ENCODE results near the gene CCNE1. TPM values are rescaled to one million over a fixed set of nuclear protein-coding genes. Genes with fewer than 3 reads are reported as not detected.

The CCNE1 gene
- total RNA-seq, 2 experiments from 2014 or later = 29.3 to 29.7 TPM

DNA sequence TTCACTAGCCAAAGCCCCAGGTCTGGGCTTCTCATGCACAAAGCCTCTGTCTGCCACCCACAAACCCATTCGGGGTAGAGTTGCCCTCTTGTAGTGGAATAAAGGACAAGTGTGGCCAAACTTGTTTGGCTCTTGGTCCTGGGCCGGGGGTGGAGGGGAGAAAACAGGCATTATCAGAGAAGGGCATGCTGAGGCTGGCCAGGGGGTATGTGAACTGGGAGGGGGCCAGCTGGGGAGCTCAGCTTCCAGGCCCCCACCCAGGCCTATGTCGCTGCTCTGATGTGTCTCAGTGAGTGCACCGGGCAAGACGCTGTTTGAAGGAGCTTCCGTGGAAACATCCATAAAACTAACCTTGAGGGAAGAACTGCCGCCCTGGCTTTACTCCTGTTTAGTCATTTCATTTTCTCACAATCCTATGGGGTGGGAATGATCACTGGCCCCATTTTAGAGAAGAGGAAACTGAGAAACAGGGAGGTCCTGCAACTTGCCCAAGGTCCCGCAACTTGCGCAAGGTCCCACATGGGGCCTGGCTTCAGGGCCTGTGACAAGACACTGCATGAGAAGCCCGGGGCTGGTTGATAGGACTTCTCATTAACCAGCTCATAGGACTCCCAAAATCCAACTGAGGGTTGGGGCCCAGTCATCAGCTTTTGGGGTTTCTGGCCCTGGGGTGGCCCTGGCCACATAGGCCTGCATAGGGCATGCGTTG is 30.8 kb downstream of the CCNE1 start:
- CTCF ChIA-PET = interaction anchor here (0.6 to 1.4 kb wide), 2 partner anchors 65 to 111 kb away, joined by 3 read pairs; no protein-coding TSS in a partner anchor
- peaks cover 21% of the 10 kb centered on the region for H3K4me1 Mint-ChIP-seq (ENCODE audit: low read depth)
- H3K27me3 Mint-ChIP-seq = no peaks in the 10 kb centered on the region
- intact Hi-C loops (cut with micrococcal nuclease) = no loop called here
- POLR2A ChIA-PET = no interaction called here
- no peak overlapping the region for H3K27ac Mint-ChIP-seq
- no peaks in the 10 kb centered on the region for H3K9me3 Mint-ChIP-seq
- no peak for DNase-seq
- no peak overlapping the region for H3K4me3 Mint-ChIP-seq
- no peaks in the 10 kb centered on the region for H3K36me3 Mint-ChIP-seq

DNA sequence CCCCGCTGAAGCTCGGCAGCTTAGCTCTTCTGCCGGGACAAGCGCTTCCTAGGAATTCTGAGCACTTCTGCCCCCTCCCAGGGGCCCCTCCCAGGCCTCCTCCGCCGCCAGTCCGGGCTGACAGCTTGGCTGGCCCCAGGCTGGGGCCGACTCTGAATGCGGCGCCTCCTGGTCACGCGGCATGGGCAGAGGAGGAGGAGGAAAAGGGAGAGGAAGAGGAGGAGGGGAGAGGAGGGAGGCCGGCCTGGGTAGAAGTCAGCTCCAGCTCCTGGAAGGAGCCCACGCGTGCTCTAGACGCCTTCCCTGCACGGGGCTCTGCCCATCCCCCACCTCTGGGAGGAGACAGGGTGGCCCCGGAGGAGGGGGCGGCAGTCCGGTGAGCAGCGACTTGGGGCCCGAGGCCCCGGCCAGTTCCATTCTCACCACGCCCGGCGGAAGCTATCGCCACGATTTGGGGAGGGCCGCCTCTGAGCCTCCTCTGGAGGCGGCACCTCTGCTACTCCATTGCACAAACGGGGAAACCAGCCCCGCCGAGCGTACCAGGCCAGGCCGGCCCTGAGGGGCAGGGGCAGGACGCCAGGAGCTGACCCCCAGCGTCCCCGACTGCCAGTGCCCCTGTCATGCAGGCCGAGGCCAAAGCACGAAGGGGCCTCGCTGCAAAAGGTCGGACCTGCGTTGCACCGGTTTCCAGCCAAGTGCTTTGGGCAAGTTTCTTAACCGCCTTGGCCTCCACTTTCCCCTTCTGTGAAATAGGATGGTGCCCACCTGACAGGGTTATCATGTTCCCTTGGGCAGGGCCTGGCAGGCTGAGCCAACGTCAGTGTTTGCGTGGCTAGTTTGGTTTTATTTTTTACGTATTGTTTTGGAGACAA is 31.6 kb downstream of the CCNE1 start:
- POLR2A ChIA-PET = interaction anchor here (0.9 kb wide), 1 partner anchor 30 kb away, joined by 3 read pairs; no protein-coding TSS in a partner anchor
- H3K4me3 Mint-ChIP-seq = peak overlapping the region; percentile 65

DNA sequence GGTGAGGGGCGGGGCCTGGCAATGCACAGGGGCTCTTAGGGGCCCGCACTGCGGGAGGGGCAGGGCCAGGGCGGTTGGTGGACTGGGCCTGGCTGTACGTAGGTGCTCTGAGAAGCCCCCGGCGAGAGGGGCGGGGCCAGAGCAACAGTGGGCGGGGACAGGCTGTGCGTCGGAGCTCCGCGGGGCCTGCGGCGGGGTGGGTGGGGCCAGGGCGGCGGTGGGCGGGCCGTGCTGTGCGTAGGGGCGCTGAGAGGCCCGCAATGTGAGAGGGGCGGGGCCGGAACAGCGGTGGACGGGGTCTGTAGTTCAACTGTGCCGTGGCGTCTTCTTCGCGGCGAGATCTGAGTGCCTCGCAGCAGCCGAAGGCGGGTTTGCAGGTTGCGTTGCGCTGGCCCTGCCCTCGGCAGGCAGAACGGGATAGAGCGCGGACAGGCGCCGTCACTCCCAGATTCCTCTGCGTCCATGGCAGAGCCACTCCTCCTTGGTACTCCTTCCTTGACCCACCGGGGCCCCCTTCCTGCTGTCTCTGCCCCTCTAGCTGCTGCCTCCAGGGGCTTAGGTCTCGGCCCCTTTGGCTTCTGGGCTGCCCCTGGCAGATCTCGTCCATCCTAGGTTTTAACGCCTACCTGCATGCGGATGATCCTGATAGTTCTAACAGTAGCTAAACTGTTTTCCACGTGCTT is 33.2 kb downstream of the CCNE1 start:
- H3K27me3 Mint-ChIP-seq = no peaks in the 10 kb centered on the region

More for the DNA sequence above, 31.6 kb downstream of the CCNE1 start:
- H3K4me1 Mint-ChIP-seq (ENCODE audit: low read depth) = peaks cover 14% of the 10 kb centered on the region
- DNase-seq = no peak
- no peaks in the 10 kb centered on the region for H3K9me3 Mint-ChIP-seq
- H3K27me3 Mint-ChIP-seq = no peaks in the 10 kb centered on the region
- H3K36me3 Mint-ChIP-seq = no peaks in the 10 kb centered on the region
- H3K27ac Mint-ChIP-seq = no peak overlapping the region
- intact Hi-C loops (cut with micrococcal nuclease) = loop anchor here (2.0 kb wide), 2 partner anchors 13 to 99 kb away; partner anchors contain the start of gene URI1
- CTCF ChIA-PET = interaction anchor here (0.6 to 2.2 kb wide), 5 partner anchors 15 to 112 kb away, joined by 3 to 11 read pairs (median 3); no protein-coding TSS in a partner anchor

DNA sequence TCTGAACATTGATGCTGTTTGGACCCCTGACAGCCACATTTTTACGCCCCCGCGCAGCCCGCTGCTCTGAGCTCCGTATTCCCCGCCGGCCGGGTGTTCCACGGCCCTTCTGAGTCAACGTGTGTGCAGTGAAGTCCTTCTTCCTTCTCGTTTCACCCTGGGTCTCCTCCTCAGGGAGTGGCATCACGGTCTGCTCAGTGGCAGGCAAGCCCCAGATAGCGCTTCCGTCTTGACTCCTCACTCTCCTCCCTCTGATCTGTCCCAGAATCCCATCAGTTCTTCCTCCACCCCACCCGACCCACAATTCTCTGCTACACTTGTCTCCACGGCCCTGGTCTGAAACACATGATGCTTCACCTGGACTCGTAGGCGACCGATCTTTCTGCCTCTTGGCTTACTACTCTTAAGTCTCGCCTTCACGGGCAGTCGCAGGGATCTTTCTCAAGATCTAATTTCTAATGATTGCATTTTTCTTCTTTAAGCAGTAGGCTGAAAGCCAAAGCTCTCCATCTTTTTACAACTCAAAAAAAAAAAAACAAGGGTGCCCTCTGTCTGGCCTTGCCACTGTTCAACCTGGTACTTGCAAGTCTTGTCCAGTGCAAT is 33.9 kb downstream of the CCNE1 start:
- CTCF ChIA-PET = interaction anchor here (0.8 to 2.2 kb wide), 7 partner anchors 8 to 129 kb away, joined by 3 to 11 read pairs (median 5); partner anchors contain the start of gene URI1
- no peaks in the 10 kb centered on the region for H3K36me3 Mint-ChIP-seq
- H3K27ac Mint-ChIP-seq = peak overlapping the region; percentile 85
- POLR2A ChIA-PET = interaction anchor here (0.9 kb wide), 1 partner anchor 130 kb away, joined by 4 read pairs; no protein-coding TSS in a partner anchor
- intact Hi-C loops (cut with micrococcal nuclease) = loop anchor here (1.0 to 2.0 kb wide), 5 partner anchors 8 to 97 kb away; partner anchors contain the start of genes CCNE1 and URI1
- peak overlapping the region; percentile 81 for H3K4me3 Mint-ChIP-seq
- peak; percentile 58 for DNase-seq
- no peaks in the 10 kb centered on the region for H3K27me3 Mint-ChIP-seq
- no peaks in the 10 kb centered on the region for H3K9me3 Mint-ChIP-seq
- H3K4me1 Mint-ChIP-seq (ENCODE audit: low read depth) = peaks cover 9% of the 10 kb centered on the region

More for the DNA sequence above, 33.2 kb downstream of the CCNE1 start:
- peaks cover 9% of the 10 kb centered on the region for H3K4me1 Mint-ChIP-seq (ENCODE audit: low read depth)
- H3K4me3 Mint-ChIP-seq = peak overlapping the region; percentile 81
- peak overlapping the region; percentile 85 for H3K27ac Mint-ChIP-seq
- POLR2A ChIA-PET = interaction anchor here (0.6 to 0.9 kb wide), 2 partner anchors 97 to 129 kb away, joined by 3 to 4 read pairs; partner anchors contain the start of gene URI1
- CTCF ChIA-PET = interaction anchor here (0.8 to 2.2 kb wide), 8 partner anchors 9 to 128 kb away, joined by 3 to 11 read pairs (median 4); partner anchors contain the start of gene URI1
- no peaks in the 10 kb centered on the region for H3K9me3 Mint-ChIP-seq
- no peaks in the 10 kb centered on the region for H3K36me3 Mint-ChIP-seq
- DNase-seq = peak; percentile 96
- intact Hi-C loops (cut with micrococcal nuclease) = loop anchor here (1.0 to 2.0 kb wide), 5 partner anchors 8 to 98 kb away; partner anchors contain the start of genes CCNE1 and URI1

DNA sequence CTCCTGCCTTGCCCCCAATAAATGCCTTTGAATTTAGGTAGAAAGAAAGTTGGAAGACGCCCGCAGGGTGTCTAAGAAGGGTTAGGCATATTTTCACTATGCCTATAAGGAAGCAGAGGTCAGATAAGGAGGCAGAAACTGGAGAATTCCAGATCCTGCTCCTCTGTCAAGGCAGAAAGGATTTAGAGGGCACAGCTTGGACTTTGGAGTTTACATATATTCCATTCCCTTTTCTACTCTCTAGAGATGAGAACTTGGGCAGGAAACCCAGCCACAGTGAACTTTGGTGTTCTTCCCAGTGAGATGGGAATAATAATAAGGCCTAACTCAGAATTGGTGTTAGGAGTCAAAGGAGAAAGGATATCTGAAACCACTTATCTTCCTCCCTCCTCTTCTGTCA is 37.4 kb downstream of the CCNE1 start:
- Mint-ChIP-seq H3K36me3 (no peaks in the 10 kb centered on the region), H3K27me3 (peaks cover 6% of the 10 kb centered on the region), H3K9me3 (no peaks in the 10 kb centered on the region), H3K27ac (no peak overlapping the region), H3K4me3 (no peak overlapping the region), H3K4me1 (ENCODE audit: low read depth) (peaks cover 22% of the 10 kb centered on the region)
- POLR2A ChIA-PET = no interaction called here
- DNase-seq = no peak
- CTCF ChIA-PET = interaction anchor here (2.0 kb wide), 1 partner anchor 9 kb away, joined by 11 read pairs; no protein-coding TSS in a partner anchor
- intact Hi-C loops (cut with micrococcal nuclease) = no loop called here

DNA sequence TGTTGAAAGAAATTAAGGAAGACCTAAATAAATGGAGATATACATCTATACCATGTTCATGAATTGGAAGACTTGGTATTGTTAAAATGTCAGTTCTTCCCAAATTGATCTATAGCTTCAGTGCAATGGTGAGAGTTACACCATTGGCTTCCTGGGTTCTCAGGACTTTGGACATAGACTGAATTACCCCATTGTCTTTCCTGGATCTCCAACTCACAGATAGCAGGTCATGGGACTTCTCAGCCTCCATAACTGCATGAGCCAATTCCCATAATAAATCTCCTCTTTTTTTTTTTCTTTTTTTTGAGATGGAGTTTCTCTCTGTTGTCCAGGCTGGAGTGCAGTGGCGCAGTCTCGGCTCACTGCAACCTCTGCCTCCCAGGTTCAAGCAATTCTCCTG is 38.7 kb downstream of the CCNE1 start:
- POLR2A ChIA-PET = no interaction called here
- CTCF ChIA-PET = interaction anchor here (0.7 kb wide), 1 partner anchor 354 kb away, joined by 3 read pairs; no protein-coding TSS in a partner anchor

DNA sequence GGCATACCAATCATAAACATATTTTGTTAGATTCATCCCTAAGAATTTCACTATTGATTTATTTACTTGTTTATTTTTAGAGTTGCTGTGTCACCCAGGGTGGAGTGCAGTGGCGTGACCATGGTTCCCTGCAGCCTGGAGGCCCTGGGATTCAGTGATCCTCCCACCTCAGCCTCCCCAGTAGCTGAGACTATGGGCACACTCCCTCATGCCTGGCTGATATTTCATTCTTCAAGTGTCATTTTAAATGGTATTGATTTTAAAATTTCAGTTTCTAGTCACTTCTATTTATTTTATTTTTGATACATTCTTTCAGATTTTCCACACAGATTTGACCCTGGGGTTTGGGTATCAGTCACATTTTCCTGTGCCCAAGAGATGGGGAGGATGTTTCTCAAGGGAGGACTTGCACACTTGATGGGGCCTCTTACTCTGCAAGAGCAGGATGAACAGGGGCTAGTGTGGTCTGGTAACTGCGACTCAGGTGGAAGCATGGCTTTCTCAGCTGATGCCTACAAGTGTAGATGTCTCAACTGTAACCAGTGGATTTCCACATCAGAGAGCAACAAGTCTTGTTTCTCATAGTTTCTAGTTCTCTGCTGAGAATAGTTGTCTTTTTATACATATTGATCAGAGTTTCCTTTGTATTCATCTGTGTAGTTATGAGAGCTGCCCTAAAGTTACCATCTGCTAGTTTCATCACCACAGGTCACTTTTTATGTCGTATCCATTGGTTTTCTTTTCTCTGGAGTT is 40.2 kb downstream of the CCNE1 start:
- peaks cover 6% of the 10 kb centered on the region for H3K27me3 Mint-ChIP-seq
- H3K4me1 Mint-ChIP-seq (ENCODE audit: low read depth) = peaks cover 16% of the 10 kb centered on the region
- no peak overlapping the region for H3K4me3 Mint-ChIP-seq
- ChIA-PET POLR2A (no interaction called here), CTCF (interaction anchor here (0.7 to 1.7 kb wide), 2 partner anchors 12 to 20 kb away, joined by 3 to 5 read pairs; no protein-coding TSS in a partner anchor)
- intact Hi-C loops (cut with micrococcal nuclease) = no loop called here
- no peaks in the 10 kb centered on the region for H3K9me3 Mint-ChIP-seq
- no peaks in the 10 kb centered on the region for H3K36me3 Mint-ChIP-seq
- peak overlapping the region; percentile 56 for H3K27ac Mint-ChIP-seq
- peak; percentile 54 for DNase-seq

More for the DNA sequence above, 38.7 kb downstream of the CCNE1 start:
- Mint-ChIP-seq H3K36me3 (no peaks in the 10 kb centered on the region), H3K4me1 (ENCODE audit: low read depth) (peaks cover 22% of the 10 kb centered on the region), H3K27ac (no peak overlapping the region), H3K27me3 (peaks cover 6% of the 10 kb centered on the region), H3K4me3 (no peak overlapping the region), H3K9me3 (no peaks in the 10 kb centered on the region)
- DNase-seq = no peak
- intact Hi-C loops (cut with micrococcal nuclease) = no loop called here

DNA sequence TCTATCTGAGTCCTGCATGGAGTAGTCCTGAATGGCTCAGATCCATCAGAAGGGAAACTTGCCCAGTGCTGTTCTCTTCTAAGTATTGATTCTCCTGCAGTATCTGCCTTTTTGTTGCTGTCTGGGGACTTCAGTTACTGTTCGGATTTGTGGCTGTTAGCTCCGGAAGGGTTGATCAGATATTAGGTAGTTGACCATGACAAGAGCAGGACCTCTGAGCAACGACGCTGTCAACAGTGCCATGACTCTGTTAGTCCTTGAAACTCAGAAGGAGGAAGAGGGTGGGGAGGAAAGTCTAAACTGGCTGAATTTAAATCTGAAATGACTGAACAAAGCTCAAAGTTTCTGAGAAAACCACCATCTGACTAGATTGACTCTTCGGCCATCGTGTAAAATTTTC is 42.2 kb downstream of the CCNE1 start:
- H3K27me3 Mint-ChIP-seq = peaks cover 12% of the 10 kb centered on the region
- POLR2A ChIA-PET = no interaction called here
- H3K9me3 Mint-ChIP-seq = no peaks in the 10 kb centered on the region
- intact Hi-C loops (cut with micrococcal nuclease) = no loop called here
- no peak overlapping the region for H3K4me3 Mint-ChIP-seq
- no peak overlapping the region for H3K27ac Mint-ChIP-seq
- CTCF ChIA-PET = interaction anchor here (0.6 to 2.0 kb wide), 5 partner anchors 9 to 491 kb away, joined by 3 to 5 read pairs (median 3); no protein-coding TSS in a partner anchor
- no peak for DNase-seq
- peaks cover 16% of the 10 kb centered on the region for H3K4me1 Mint-ChIP-seq (ENCODE audit: low read depth)
- no peaks in the 10 kb centered on the region for H3K36me3 Mint-ChIP-seq

DNA sequence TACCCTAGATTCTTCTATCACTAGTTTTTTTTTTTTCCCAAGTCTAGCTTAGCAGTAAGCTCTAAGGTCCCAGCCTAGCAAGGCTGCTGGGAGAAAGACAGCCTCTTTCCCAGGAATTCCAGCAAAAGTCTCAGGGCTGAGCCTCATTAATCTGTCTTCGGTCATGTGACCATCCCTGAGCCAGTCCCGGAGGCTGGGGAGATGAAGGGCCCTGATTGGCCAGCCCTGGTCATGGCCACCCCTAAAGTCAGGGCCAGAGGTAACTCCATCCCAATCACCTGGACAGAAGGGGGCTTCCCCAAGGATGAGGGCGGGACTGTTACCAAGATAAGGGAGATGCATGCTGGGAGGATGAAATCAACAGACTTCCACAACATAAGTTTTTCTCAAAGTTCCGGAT is 43.3 kb downstream of the CCNE1 start:
- ChIA-PET CTCF (interaction anchor here (1.5 to 2.0 kb wide), 3 partner anchors 10 to 95 kb away, joined by 4 to 5 read pairs (median 5); no protein-coding TSS in a partner anchor), POLR2A (no interaction called here)
- no peak for DNase-seq
- intact Hi-C loops (cut with micrococcal nuclease) = no loop called here
- Mint-ChIP-seq H3K9me3 (no peaks in the 10 kb centered on the region), H3K4me3 (no peak overlapping the region), H3K27ac (no peak overlapping the region), H3K36me3 (no peaks in the 10 kb centered on the region), H3K27me3 (peaks cover 12% of the 10 kb centered on the region), H3K4me1 (ENCODE audit: low read depth) (peaks cover 16% of the 10 kb centered on the region)

DNA sequence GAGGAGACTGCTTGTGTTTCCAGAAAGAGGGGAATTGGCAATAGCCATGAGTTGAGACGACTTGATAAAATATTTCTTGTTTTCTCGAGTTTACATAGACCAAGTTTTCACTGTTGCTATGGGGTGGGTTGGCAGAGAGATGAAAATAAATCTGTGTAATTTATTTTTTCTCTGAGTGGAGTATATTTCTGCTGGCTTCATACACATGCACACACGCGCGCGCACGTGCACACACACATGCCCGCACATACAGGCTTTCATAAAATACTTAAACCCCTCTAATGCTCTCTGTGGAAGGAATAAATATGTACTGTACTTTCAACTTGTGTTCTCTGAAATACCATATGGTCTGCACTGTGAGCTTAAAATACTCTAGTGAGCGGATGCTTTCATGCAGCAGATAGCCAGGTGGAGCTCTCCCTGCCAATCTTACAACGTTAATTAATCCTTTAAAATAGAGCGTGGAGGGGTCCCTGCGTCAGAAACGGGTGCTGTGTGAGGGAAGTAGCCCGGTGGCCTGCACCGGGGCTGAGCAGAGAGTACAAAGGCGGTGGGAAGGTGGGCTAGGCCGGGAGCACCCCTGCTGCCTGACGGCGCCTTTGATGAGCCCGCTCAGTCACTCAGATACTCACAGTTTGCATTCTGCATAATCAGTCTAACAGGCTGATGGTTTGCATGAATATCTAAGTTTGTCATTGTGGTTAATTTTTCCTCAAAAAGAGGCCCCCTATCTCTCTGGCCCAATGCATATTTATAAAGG is 44.1 kb downstream of the CCNE1 start:
- Mint-ChIP-seq H3K9me3 (no peaks in the 10 kb centered on the region), H3K27ac (no peak overlapping the region), H3K27me3 (peaks cover 12% of the 10 kb centered on the region), H3K4me1 (ENCODE audit: low read depth) (peaks cover 16% of the 10 kb centered on the region), H3K4me3 (no peak overlapping the region), H3K36me3 (no peaks in the 10 kb centered on the region)
- ChIA-PET POLR2A (no interaction called here), CTCF (interaction anchor here (0.6 to 1.8 kb wide), 5 partner anchors 11 to 99 kb away, joined by 3 to 5 read pairs (median 3); no protein-coding TSS in a partner anchor)
- intact Hi-C loops (cut with micrococcal nuclease) = no loop called here
- DNase-seq = no peak

All from activated CD4-positive, alpha-beta memory T cell treated with anti-CD3 and anti-CD28 coated beads for 36 hours (primary cell).